Measurements from ENCODE around the gene LCN1. TPM values are rescaled to one million over a fixed set of nuclear protein-coding genes. Genes with fewer than 3 reads are reported as not detected.

The LCN1 gene
- total RNA-seq = not detected

- Mint-ChIP-seq H3K9me3 (no peaks in the 10 kb centered on the region), H3K27me3 (ENCODE audit: low read depth) (peaks cover 17% of the 10 kb centered on the region), H3K36me3 (ENCODE audit: insufficient read depth) (no peaks in the 10 kb centered on the region), H3K4me3 (no peak within 1 kb of the TSS), H3K4me1 (ENCODE audit: low read depth) (no peaks in the 10 kb centered on the region)
- ATAC-seq (no peak), DNase-seq (no peak)
Observed at GRCh38 chr9:135520916-135521607, at the start of gene LCN1. LCN1 (plus strand) TSS chr9:135521440; CDS start chr9:135521498, 58 bp downstream.

GRCh38 chr9:135471791-135472640 lies 49.2 kb upstream of the LCN1 start:
- no peaks in the 10 kb centered on the region for H3K36me3 Mint-ChIP-seq (ENCODE audit: insufficient read depth)
- H3K27me3 Mint-ChIP-seq (ENCODE audit: low read depth) = peaks cover 54% of the 10 kb centered on the region
- no peak for DNase-seq
- peaks cover 12% of the 10 kb centered on the region for H3K4me1 Mint-ChIP-seq (ENCODE audit: low read depth)
- ATAC-seq = no peak
- no peaks in the 10 kb centered on the region for H3K9me3 Mint-ChIP-seq
- H3K4me3 Mint-ChIP-seq = no peak overlapping the region

GRCh38 chr9:135473972-135474543 lies 47.2 kb upstream of the LCN1 start:
- no peak for ATAC-seq
- Mint-ChIP-seq H3K27me3 (ENCODE audit: low read depth) (peaks cover 58% of the 10 kb centered on the region), H3K36me3 (ENCODE audit: insufficient read depth) (no peaks in the 10 kb centered on the region), H3K4me1 (ENCODE audit: low read depth) (peaks cover 8% of the 10 kb centered on the region), H3K9me3 (no peaks in the 10 kb centered on the region), H3K4me3 (no peak overlapping the region)
- no peak for DNase-seq

GRCh38 chr9:135474915-135475314 lies 46.3 kb upstream of the LCN1 start:
- peaks cover 56% of the 10 kb centered on the region for H3K27me3 Mint-ChIP-seq (ENCODE audit: low read depth)
- peaks cover 5% of the 10 kb centered on the region for H3K4me1 Mint-ChIP-seq (ENCODE audit: low read depth)
- DNase-seq (no peak), ATAC-seq (peak; percentile 42 to 56)
- H3K4me3 Mint-ChIP-seq = no peak overlapping the region
- H3K9me3 Mint-ChIP-seq = no peaks in the 10 kb centered on the region
- H3K36me3 Mint-ChIP-seq (ENCODE audit: insufficient read depth) = no peaks in the 10 kb centered on the region

GRCh38 chr9:135476561-135477355 lies 44.5 kb upstream of the LCN1 start:
- no peak for DNase-seq
- peaks cover 4% of the 10 kb centered on the region for H3K4me1 Mint-ChIP-seq (ENCODE audit: low read depth)
- H3K4me3 Mint-ChIP-seq = no peak overlapping the region
- no peaks in the 10 kb centered on the region for H3K9me3 Mint-ChIP-seq
- H3K36me3 Mint-ChIP-seq (ENCODE audit: insufficient read depth) = no peaks in the 10 kb centered on the region
- ATAC-seq = no peak
- H3K27me3 Mint-ChIP-seq (ENCODE audit: low read depth) = peaks cover 53% of the 10 kb centered on the region

GRCh38 chr9:135478191-135478590 lies 43.0 kb upstream of the LCN1 start:
- no peaks in the 10 kb centered on the region for H3K9me3 Mint-ChIP-seq
- no peak for DNase-seq
- no peaks in the 10 kb centered on the region for H3K36me3 Mint-ChIP-seq (ENCODE audit: insufficient read depth)
- H3K4me1 Mint-ChIP-seq (ENCODE audit: low read depth) = peaks cover 6% of the 10 kb centered on the region
- H3K27me3 Mint-ChIP-seq (ENCODE audit: low read depth) = peaks cover 56% of the 10 kb centered on the region
- peak overlapping the region; percentile 88 for H3K4me3 Mint-ChIP-seq
- ATAC-seq = no peak

- ATAC-seq (peak in 1 of 2 donors; percentile 25), DNase-seq (no peak)
- Mint-ChIP-seq H3K36me3 (ENCODE audit: insufficient read depth) (no peaks in the 10 kb centered on the region), H3K27me3 (ENCODE audit: low read depth) (peaks cover 60% of the 10 kb centered on the region), H3K9me3 (no peaks in the 10 kb centered on the region), H3K4me3 (peak overlapping the region; percentile 88), H3K4me1 (ENCODE audit: low read depth) (peaks cover 6% of the 10 kb centered on the region)
Observed at GRCh38 chr9:135478829-135479468, 42.3 kb upstream of the LCN1 start.

GRCh38 chr9:135479469-135480052 lies 41.7 kb upstream of the LCN1 start, which contains the start of gene PPP1R26:
PPP1R26 (plus strand) TSS chr9:135479782; CDS start chr9:135484511, 4,729 bp downstream.
- peaks cover 6% of the 10 kb centered on the region for H3K4me1 Mint-ChIP-seq (ENCODE audit: low read depth)
- H3K27me3 Mint-ChIP-seq (ENCODE audit: low read depth) = peaks cover 62% of the 10 kb centered on the region
- H3K9me3 Mint-ChIP-seq = no peaks in the 10 kb centered on the region
- ATAC-seq (peak; percentile 12 to 20), DNase-seq (no peak)
- no peaks in the 10 kb centered on the region for H3K36me3 Mint-ChIP-seq (ENCODE audit: insufficient read depth)
- peak within 1 kb of the TSS; percentile 88 for H3K4me3 Mint-ChIP-seq

- Mint-ChIP-seq H3K4me1 (ENCODE audit: low read depth) (peaks cover 6% of the 10 kb centered on the region), H3K36me3 (ENCODE audit: insufficient read depth) (no peaks in the 10 kb centered on the region), H3K4me3 (peak overlapping the region; percentile 52), H3K27me3 (ENCODE audit: low read depth) (peaks cover 67% of the 10 kb centered on the region), H3K9me3 (no peaks in the 10 kb centered on the region)
- ATAC-seq (peak; percentile 49 to 58), DNase-seq (no peak)
Observed at GRCh38 chr9:135480071-135480939, 40.9 kb upstream of the LCN1 start.

GRCh38 chr9:135480940-135481310 lies 40.3 kb upstream of the LCN1 start:
- peaks cover 64% of the 10 kb centered on the region for H3K27me3 Mint-ChIP-seq (ENCODE audit: low read depth)
- ATAC-seq = no peak
- H3K4me3 Mint-ChIP-seq = peak overlapping the region; percentile 52
- no peak for DNase-seq
- H3K36me3 Mint-ChIP-seq (ENCODE audit: insufficient read depth) = no peaks in the 10 kb centered on the region
- H3K4me1 Mint-ChIP-seq (ENCODE audit: low read depth) = peaks cover 6% of the 10 kb centered on the region
- no peaks in the 10 kb centered on the region for H3K9me3 Mint-ChIP-seq

GRCh38 chr9:135482015-135482754 lies 39.1 kb upstream of the LCN1 start:
- H3K4me1 Mint-ChIP-seq (ENCODE audit: low read depth) = peaks cover 6% of the 10 kb centered on the region
- no peaks in the 10 kb centered on the region for H3K36me3 Mint-ChIP-seq (ENCODE audit: insufficient read depth)
- no peaks in the 10 kb centered on the region for H3K9me3 Mint-ChIP-seq
- DNase-seq (no peak), ATAC-seq (no peak)
- no peak overlapping the region for H3K4me3 Mint-ChIP-seq
- peaks cover 55% of the 10 kb centered on the region for H3K27me3 Mint-ChIP-seq (ENCODE audit: low read depth)

Data from activated T-cell treated with anti-CD3 and anti-CD28 coated beads, Interleukin-2, amount 50 U/mL, for 4 hours (primary cell).